A673 (cell line): Measurements from ENCODE around the gene NTF3. TPM values are rescaled to one million over a fixed set of nuclear protein-coding genes. Genes with fewer than 3 reads are reported as not detected.

Experiments used
- BruUV-seq: library from RNA; stranded (reverse); fragments of 400-500 nt; replicated peaks from 2 replicates; lab custom pipeline; 2021; lab: Mats Ljungman, UMichigan
- CTCF ChIA-PET: fragments of 300-600 bp; sonication (Branson Sonifier 250); formaldehyde crosslinking; loops from one replicate; lab custom pipeline; 2022; ENCODE audit warnings: antibody characterized with exemption; lab: Charles Lee
- POLR2A ChIA-PET: fragments of 300-600 bp; sonication (Branson Sonifier 250); formaldehyde crosslinking; loops from one replicate; lab custom pipeline; 2022; ENCODE audit warnings: antibody characterized with exemption; ENCODE audit not compliant: low non-redundant PET; lab: Charles Lee
- DNase-seq: peaks from one replicate; pipeline ENCODE4 v3.0.0-alpha.2; 2015; ENCODE audit warnings: low spot score
- H3K27ac ChIP-seq: fragments of 200-600 bp; sonication (generic); 2 replicates; pipeline ENCODE4 v1.5.1; 2016; ENCODE audit warnings: mixed run types, low read depth, mild to moderate bottlenecking, mixed read lengths, antibody characterized with exemption, low read length; ENCODE audit not compliant: poor library complexity, severe bottlenecking
- H3K27me3 ChIP-seq: fragments of 200-600 bp; sonication (generic); replicated peaks from 2 replicates; pipeline ENCODE4 v1.6.1; 2017; ENCODE audit warnings: mixed run types, low read depth, mild to moderate bottlenecking, mixed read lengths, antibody characterized with exemption, low read length; ENCODE audit not compliant: insufficient read depth, poor library complexity
- H3K36me3 ChIP-seq: fragments of 200-600 bp; sonication (generic); 2 replicates; pipeline ENCODE4 v1.6.1; 2016; ENCODE audit warnings: mixed run types, mild to moderate bottlenecking, mixed read lengths, antibody characterized with exemption, low read length; ENCODE audit not compliant: insufficient read depth, poor library complexity, severe bottlenecking
- H3K4me1 ChIP-seq: fragments of 200-600 bp; sonication (generic); 2 replicates; pipeline ENCODE4 v1.6.1; 2017; ENCODE audit warnings: mixed run types, mild to moderate bottlenecking, mixed read lengths, antibody characterized with exemption, low read length; ENCODE audit not compliant: insufficient read depth, poor library complexity, severe bottlenecking
- H3K4me3 ChIP-seq: fragments of 200-600 bp; sonication (generic); 2 replicates; pipeline ENCODE4 v1.5.1; 2016; ENCODE audit warnings: low read depth, mixed run types, mild to moderate bottlenecking, mixed read lengths, low read length; ENCODE audit not compliant: poor library complexity, severe bottlenecking
- H3K9me3 ChIP-seq: fragments of 200-600 bp; sonication (generic); 2 replicates; pipeline ENCODE4 v1.6.1; 2016; ENCODE audit warnings: mixed run types, low read depth, mild to moderate bottlenecking, mixed read lengths, antibody characterized with exemption, low read length; ENCODE audit not compliant: poor library complexity, severe bottlenecking
- CTCF ChIP-seq: fragments of 300-800, 200-600 bp; sonication (generic); conservative IDR thresholded peaks from 2 replicates; pipeline ENCODE4 v1.5.1; 2017; ENCODE audit warnings: low read depth, mild to moderate bottlenecking, antibody characterized with exemption, low read length, moderate library complexity, mixed read lengths
- EZH2 ChIP-seq: fragments of 200-600 bp; sonication (generic); IDR thresholded peaks from 2 replicates; pipeline ENCODE4 v1.6.1; 2017; ENCODE audit warnings: borderline replicate concordance, low read depth, mild to moderate bottlenecking, mixed read lengths, antibody characterized with exemption, low read length; ENCODE audit not compliant: poor library complexity, severe bottlenecking
- intact Hi-C: fragments of 100-400 bp; cut with micrococcal nuclease; formaldehyde crosslinking; loops from one replicate; pipeline ENCODE4 v1.10.0; 2022; ENCODE audit not compliant: unreplicated experiment
- total RNA-seq: library from RNA; stranded (reverse); gene quantifications from 2 replicates; pipeline ENCODE4 v1.2.3, GENCODE V29; 2021

The NTF3 gene
- total RNA-seq, 1 experiment from 2014 or later: not detected

- no peaks in the 10 kb centered on the region for H3K9me3 ChIP-seq
- H3K4me3 ChIP-seq: no peak overlapping the region
- ChIA-PET CTCF (no interaction called here), POLR2A (no interaction called here)
- intact Hi-C loops: no loop called here
- DNase-seq: no peak
- H3K27ac ChIP-seq: no peak overlapping the region
- TF ChIP-seq EZH2 (no peak), CTCF (no peak)
- no TSS peak for BruUV-seq
- no peaks in the 10 kb centered on the region for H3K36me3 ChIP-seq
- H3K27me3 ChIP-seq: peaks cover 44% of the 10 kb centered on the region
- no peaks in the 10 kb centered on the region for H3K4me1 ChIP-seq
Observed at GRCh38 chr12:5402009-5402935, 29.6 kb upstream of the NTF3 start.

- Histone ChIP-seq H3K4me3 (no peak overlapping the region), H3K36me3 (no peaks in the 10 kb centered on the region), H3K27me3 (peaks cover 53% of the 10 kb centered on the region), H3K4me1 (no peaks in the 10 kb centered on the region), H3K9me3 (no peaks in the 10 kb centered on the region), H3K27ac (no peak overlapping the region)
- TF ChIP-seq EZH2 (no peak), CTCF (no peak)
- POLR2A ChIA-PET: no interaction called here
- DNase-seq: no peak
- CTCF ChIA-PET: no interaction called here
- intact Hi-C loops: no loop called here
- no TSS peak for BruUV-seq
Observed at GRCh38 chr12:5403411-5403810, 28.5 kb upstream of the NTF3 start.

GRCh38 chr12:5407034-5407856 is 24.7 kb upstream of the NTF3 start:
- ChIA-PET CTCF (no interaction called here), POLR2A (no interaction called here)
- Histone ChIP-seq H3K27me3 (peaks cover 58% of the 10 kb centered on the region), H3K4me1 (no peaks in the 10 kb centered on the region), H3K4me3 (no peak overlapping the region), H3K9me3 (no peaks in the 10 kb centered on the region), H3K36me3 (no peaks in the 10 kb centered on the region), H3K27ac (no peak overlapping the region)
- BruUV-seq: no TSS peak
- intact Hi-C loops: no loop called here
- no peak for TF ChIP-seq EZH2
- no peak for TF ChIP-seq CTCF
- no peak for DNase-seq
